ENCODE measurements around the gene EPB41L4B.

The EPB41L4B gene

DNA sequence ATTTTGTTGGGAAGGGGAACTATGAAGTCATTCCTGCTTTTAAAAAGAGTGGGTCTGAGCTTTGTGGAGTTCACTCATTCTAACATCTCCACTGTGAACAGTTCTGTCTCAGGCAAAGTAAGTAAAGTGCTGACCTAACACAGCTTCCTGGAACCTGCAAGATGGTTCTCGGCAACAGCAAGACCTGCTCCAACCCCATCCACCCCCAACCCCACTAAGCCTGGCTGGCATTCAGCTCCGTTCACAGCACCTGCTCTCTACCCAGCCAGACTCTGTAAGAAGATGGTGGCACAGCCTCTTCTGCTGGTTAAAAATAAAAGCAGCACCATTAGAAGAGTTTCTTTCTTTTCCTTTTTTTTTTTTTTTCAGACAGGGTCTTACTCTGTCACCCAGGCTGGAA, 42.0 kb downstream of the EPB41L4B start:
- Histone ChIP-seq H3K27me3 (ENCODE audit: insufficient read depth, low read length) (no peaks in the 10 kb centered on the region), H3K4me3 (ENCODE audit: low read depth, low read length, poor library complexity, severe bottlenecking) (no peak overlapping the region), H3K27ac (ENCODE audit: low read depth, low read length, poor library complexity, severe bottlenecking) (no peak overlapping the region), H2AFZ (ENCODE audit: low read length) (no peak overlapping the region), H3K4me2 (ENCODE audit: low read length) (no peak overlapping the region), H3K9me3 (ENCODE audit: low read length) (no peaks in the 10 kb centered on the region), H3K9me2 (ENCODE audit: low read depth, low read length) (no peaks in the 10 kb centered on the region), H4K20me1 (ENCODE audit: insufficient read depth, low read length) (no peaks in the 10 kb centered on the region), H3K36me3 (ENCODE audit: insufficient read depth, low read length) (no peaks in the 10 kb centered on the region), H3K79me2 (ENCODE audit: insufficient read depth, low read length) (no peaks in the 10 kb centered on the region), H3F3A (ENCODE audit: insufficient read depth, low read length) (no peaks in the 10 kb centered on the region), H3K9ac (ENCODE audit: low read length) (no peak overlapping the region), H3K4me1 (ENCODE audit: insufficient read depth, low read length, severe bottlenecking) (no peaks in the 10 kb centered on the region)
- TF ChIP-seq, protein P1, sequence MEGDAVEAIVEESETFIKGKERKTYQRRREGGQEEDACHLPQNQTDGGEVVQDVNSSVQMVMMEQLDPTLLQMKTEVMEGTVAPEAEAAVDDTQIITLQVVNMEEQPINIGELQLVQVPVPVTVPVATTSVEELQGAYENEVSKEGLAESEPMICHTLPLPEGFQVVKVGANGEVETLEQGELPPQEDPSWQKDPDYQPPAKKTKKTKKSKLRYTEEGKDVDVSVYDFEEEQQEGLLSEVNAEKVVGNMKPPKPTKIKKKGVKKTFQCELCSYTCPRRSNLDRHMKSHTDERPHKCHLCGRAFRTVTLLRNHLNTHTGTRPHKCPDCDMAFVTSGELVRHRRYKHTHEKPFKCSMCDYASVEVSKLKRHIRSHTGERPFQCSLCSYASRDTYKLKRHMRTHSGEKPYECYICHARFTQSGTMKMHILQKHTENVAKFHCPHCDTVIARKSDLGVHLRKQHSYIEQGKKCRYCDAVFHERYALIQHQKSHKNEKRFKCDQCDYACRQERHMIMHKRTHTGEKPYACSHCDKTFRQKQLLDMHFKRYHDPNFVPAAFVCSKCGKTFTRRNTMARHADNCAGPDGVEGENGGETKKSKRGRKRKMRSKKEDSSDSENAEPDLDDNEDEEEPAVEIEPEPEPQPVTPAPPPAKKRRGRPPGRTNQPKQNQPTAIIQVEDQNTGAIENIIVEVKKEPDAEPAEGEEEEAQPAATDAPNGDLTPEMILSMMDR (IDR thresholded peaks at IDR 0.05; ENCODE audit: low read length), result no peak
- no peak for TF ChIP-seq EZH2 (IDR thresholded peaks at IDR 0.05; ENCODE audit: borderline replicate concordance, low read length)

DNA sequence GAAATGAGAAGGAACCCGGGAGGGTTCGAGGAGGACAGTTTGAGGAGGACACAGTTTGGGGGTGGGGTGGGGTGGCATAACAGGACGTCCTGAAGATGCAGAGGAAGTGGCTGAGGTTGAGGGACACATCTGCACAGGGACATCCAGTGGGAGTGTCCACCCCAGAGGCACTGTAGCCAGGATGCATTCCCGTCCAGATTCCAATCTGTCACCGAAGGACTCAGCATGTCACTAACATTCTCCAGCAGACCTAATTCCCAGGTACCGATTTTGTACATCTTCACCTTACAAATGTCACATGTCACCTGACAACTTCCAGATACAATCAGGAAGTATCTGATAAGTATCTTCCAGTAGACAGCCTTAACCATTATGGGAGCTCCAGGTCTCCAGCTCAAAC, 42.6 kb downstream of the EPB41L4B start:
- Histone ChIP-seq H3K27ac (ENCODE audit: low read depth, low read length, poor library complexity, severe bottlenecking) (no peak overlapping the region), H3K79me2 (ENCODE audit: insufficient read depth, low read length) (no peaks in the 10 kb centered on the region), H3K36me3 (ENCODE audit: insufficient read depth, low read length) (no peaks in the 10 kb centered on the region), H2AFZ (ENCODE audit: low read length) (no peak overlapping the region), H3K9ac (ENCODE audit: low read length) (no peak overlapping the region), H4K20me1 (ENCODE audit: insufficient read depth, low read length) (no peaks in the 10 kb centered on the region), H3K4me2 (ENCODE audit: low read length) (no peak overlapping the region), H3F3A (ENCODE audit: insufficient read depth, low read length) (no peaks in the 10 kb centered on the region), H3K9me2 (ENCODE audit: low read depth, low read length) (no peaks in the 10 kb centered on the region), H3K4me3 (ENCODE audit: low read depth, low read length, poor library complexity, severe bottlenecking) (no peak overlapping the region), H3K4me1 (ENCODE audit: insufficient read depth, low read length, severe bottlenecking) (no peaks in the 10 kb centered on the region), H3K27me3 (ENCODE audit: insufficient read depth, low read length) (no peaks in the 10 kb centered on the region), H3K9me3 (ENCODE audit: low read length) (no peaks in the 10 kb centered on the region)
- TF ChIP-seq EZH2 (IDR thresholded peaks at IDR 0.05; ENCODE audit: borderline replicate concordance, low read length), result no peak
- TF ChIP-seq, protein P1 (IDR thresholded peaks at IDR 0.05; ENCODE audit: low read length), result no peak

GRCh38 chr9:109277451-109277850, 43.4 kb downstream of the EPB41L4B start:
- H3K9me3 ChIP-seq (ENCODE audit: low read length), result no peaks in the 10 kb centered on the region
- no peak overlapping the region for H2AFZ ChIP-seq (ENCODE audit: low read length)
- H4K20me1 ChIP-seq (ENCODE audit: insufficient read depth, low read length), result no peaks in the 10 kb centered on the region
- H3K27ac ChIP-seq (ENCODE audit: low read depth, low read length, poor library complexity, severe bottlenecking), result no peak overlapping the region
- no peaks in the 10 kb centered on the region for H3F3A ChIP-seq (ENCODE audit: insufficient read depth, low read length)
- no peak overlapping the region for H3K9ac ChIP-seq (ENCODE audit: low read length)
- H3K27me3 ChIP-seq (ENCODE audit: insufficient read depth, low read length), result no peaks in the 10 kb centered on the region
- no peaks in the 10 kb centered on the region for H3K79me2 ChIP-seq (ENCODE audit: insufficient read depth, low read length)
- H3K4me2 ChIP-seq (ENCODE audit: low read length), result no peak overlapping the region
- H3K4me1 ChIP-seq (ENCODE audit: insufficient read depth, low read length, severe bottlenecking), result no peaks in the 10 kb centered on the region
- H3K9me2 ChIP-seq (ENCODE audit: low read depth, low read length), result no peaks in the 10 kb centered on the region
- no peaks in the 10 kb centered on the region for H3K36me3 ChIP-seq (ENCODE audit: insufficient read depth, low read length)
- TF ChIP-seq, protein P1 (IDR thresholded peaks at IDR 0.05; ENCODE audit: low read length), result no peak
- no peak for TF ChIP-seq EZH2 (IDR thresholded peaks at IDR 0.05; ENCODE audit: borderline replicate concordance, low read length)
- no peak overlapping the region for H3K4me3 ChIP-seq (ENCODE audit: low read depth, low read length, poor library complexity, severe bottlenecking)

Data from OCI-LY1 (cell line).